ENCODE measurements around the gene STING1.
"Not testable (repeated sequence)": the region's sequence is repeated elsewhere in the genome, so short reads cannot be mapped to it uniquely, and the experiment has no call there.

The STING1 gene

GRCh38 chr5:139488260-139488659 lies 5.7 kb upstream of the STING1 start:
- no peaks in the 10 kb centered on the region for H3K4me1 ChIP-seq (ENCODE audit: insufficient read depth, low read length, severe bottlenecking)
- TF ChIP-seq EZH2 (IDR thresholded peaks at IDR 0.05; ENCODE audit: borderline replicate concordance, low read length) (no peak), CTCF (IDR thresholded peaks at IDR 0.05; ENCODE audit: low read length) (no peak)
- H3K27ac ChIP-seq (ENCODE audit: low read depth, low read length, poor library complexity, severe bottlenecking) = no peak overlapping the region
- H3K9me2 ChIP-seq (ENCODE audit: low read depth, low read length) = no peaks in the 10 kb centered on the region
- H4K20me1 ChIP-seq (ENCODE audit: insufficient read depth, low read length) = no peaks in the 10 kb centered on the region
- H3K4me3 ChIP-seq (ENCODE audit: low read depth, low read length, poor library complexity, severe bottlenecking) = no peak overlapping the region
- H3K4me2 ChIP-seq (ENCODE audit: low read length) = no peak overlapping the region
- no peak overlapping the region for H3K9ac ChIP-seq (ENCODE audit: low read length)
- H3F3A ChIP-seq (ENCODE audit: insufficient read depth, low read length) = no peaks in the 10 kb centered on the region
- H3K79me2 ChIP-seq (ENCODE audit: insufficient read depth, low read length) = no peaks in the 10 kb centered on the region
- H3K36me3 ChIP-seq (ENCODE audit: insufficient read depth, low read length) = no peaks in the 10 kb centered on the region
- H3K9me3 ChIP-seq (ENCODE audit: low read length) = no peaks in the 10 kb centered on the region
- H3K27me3 ChIP-seq (ENCODE audit: insufficient read depth, low read length) = 0 out of 2 replicates have a peak, but pooled peaks cover 5% of the 10 kb centered on the region
- no peak overlapping the region for H2AFZ ChIP-seq (ENCODE audit: low read length)

- Histone ChIP-seq H3K27ac (ENCODE audit: low read depth, low read length, poor library complexity, severe bottlenecking) (no peak overlapping the region), H4K20me1 (ENCODE audit: insufficient read depth, low read length) (no peaks in the 10 kb centered on the region), H3K27me3 (ENCODE audit: insufficient read depth, low read length) (0 out of 2 replicates have a peak, but pooled peaks cover 5% of the 10 kb centered on the region), H3K9me3 (ENCODE audit: low read length) (no peaks in the 10 kb centered on the region), H3K4me1 (ENCODE audit: insufficient read depth, low read length, severe bottlenecking) (no peaks in the 10 kb centered on the region), H3K4me3 (ENCODE audit: low read depth, low read length, poor library complexity, severe bottlenecking) (no peak overlapping the region), H3K4me2 (ENCODE audit: low read length) (no peak overlapping the region), H3K9me2 (ENCODE audit: low read depth, low read length) (no peaks in the 10 kb centered on the region), H3F3A (ENCODE audit: insufficient read depth, low read length) (no peaks in the 10 kb centered on the region), H3K79me2 (ENCODE audit: insufficient read depth, low read length) (no peaks in the 10 kb centered on the region), H3K9ac (ENCODE audit: low read length) (no peak overlapping the region), H2AFZ (ENCODE audit: low read length) (no peak overlapping the region), H3K36me3 (ENCODE audit: insufficient read depth, low read length) (no peaks in the 10 kb centered on the region)
- TF ChIP-seq CTCF (IDR thresholded peaks at IDR 0.05; ENCODE audit: low read length) (no peak), EZH2 (IDR thresholded peaks at IDR 0.05; ENCODE audit: borderline replicate concordance, low read length) (no peak)
Observed at GRCh38 chr5:139486201-139486600, 3.6 kb upstream of the STING1 start.

GRCh38 chr5:139482890-139483208 lies 291 bp upstream of the STING1 start:
- H3F3A ChIP-seq (ENCODE audit: insufficient read depth, low read length); H3K27me3 ChIP-seq (ENCODE audit: insufficient read depth, low read length); H3K9me3 ChIP-seq (ENCODE audit: low read length); H3K4me2 ChIP-seq (ENCODE audit: low read length); H3K27ac ChIP-seq (ENCODE audit: low read depth, low read length, poor library complexity, severe bottlenecking); H3K4me1 ChIP-seq (ENCODE audit: insufficient read depth, low read length, severe bottlenecking); H3K36me3 ChIP-seq (ENCODE audit: insufficient read depth, low read length); H3K9me2 ChIP-seq (ENCODE audit: low read depth, low read length); H3K9ac ChIP-seq (ENCODE audit: low read length); H3K4me3 ChIP-seq (ENCODE audit: low read depth, low read length, poor library complexity, severe bottlenecking); H2AFZ ChIP-seq (ENCODE audit: low read length); H3K79me2 ChIP-seq (ENCODE audit: insufficient read depth, low read length); H4K20me1 ChIP-seq (ENCODE audit: insufficient read depth, low read length): not testable (repeated sequence)

- no peaks in the 10 kb centered on the region for H3K4me1 ChIP-seq (ENCODE audit: insufficient read depth, low read length, severe bottlenecking)
- H3K4me2 ChIP-seq (ENCODE audit: low read length) = no peak overlapping the region
- H3K9me3 ChIP-seq (ENCODE audit: low read length) = no peaks in the 10 kb centered on the region
- no peak overlapping the region for H2AFZ ChIP-seq (ENCODE audit: low read length)
- no peaks in the 10 kb centered on the region for H3F3A ChIP-seq (ENCODE audit: insufficient read depth, low read length)
- H3K4me3 ChIP-seq (ENCODE audit: low read depth, low read length, poor library complexity, severe bottlenecking) = no peak overlapping the region
- no peaks in the 10 kb centered on the region for H3K9me2 ChIP-seq (ENCODE audit: low read depth, low read length)
- H3K36me3 ChIP-seq (ENCODE audit: insufficient read depth, low read length) = no peaks in the 10 kb centered on the region
- no peaks in the 10 kb centered on the region for H3K79me2 ChIP-seq (ENCODE audit: insufficient read depth, low read length)
- H4K20me1 ChIP-seq (ENCODE audit: insufficient read depth, low read length) = no peaks in the 10 kb centered on the region
- H3K27me3 ChIP-seq (ENCODE audit: insufficient read depth, low read length) = peaks cover 3% of the 10 kb centered on the region; the same call in 1 of the 2 replicates
- H3K9ac ChIP-seq (ENCODE audit: low read length) = no peak overlapping the region
- no peak overlapping the region for H3K27ac ChIP-seq (ENCODE audit: low read depth, low read length, poor library complexity, severe bottlenecking)
- TF ChIP-seq EZH2 (IDR thresholded peaks at IDR 0.05; ENCODE audit: borderline replicate concordance, low read length) = no peak
Observed at GRCh38 chr5:139481580-139482049, 943 bp downstream of the STING1 start.
